HepG2 (cell line): ENCODE data around the gene ELK1.

Experiments used
- CTCF ChIP-seq: sonication (generic); formaldehyde crosslinking; IDR thresholded peaks from 2 replicates; pipeline ENCODE4 v1.5.0; 2020; ENCODE audit warnings: mild to moderate bottlenecking, missing genetic modification reagents, moderate library complexity
- EZH2 ChIP-seq: conservative IDR thresholded peaks from 2 replicates; pipeline ENCODE4 v1.6.1; 2012; ENCODE audit warnings: mild to moderate bottlenecking, low read depth, low read length, moderate library complexity
- GABPB1 ChIP-seq: IDR thresholded peaks from 2 replicates; pipeline ENCODE4 v1.6.1; 2016; ENCODE audit warnings: mild to moderate bottlenecking, missing genetic modification reagents, moderate library complexity, missing compliant biosample characterization
- MZF1 ChIP-seq: sonication (generic); formaldehyde crosslinking; IDR thresholded peaks from 2 replicates; pipeline ENCODE4 v1.8.1; 2023; ENCODE audit warnings: mild to moderate bottlenecking, missing genetic modification reagents, borderline replicate concordance
- POLR2A ChIP-seq, 2 experiments: IDR thresholded peaks; 2 replicates each; pipeline ENCODE4 v1.6.1; 2011; ENCODE audit warnings: low read depth in 2 of 2, low read length in 2 of 2, mild to moderate bottlenecking in 1 of 2, moderate library complexity in 1 of 2; ENCODE audit not compliant: insufficient read depth in 1 of 2
- SMC3 ChIP-seq: IDR thresholded peaks from 2 replicates; pipeline ENCODE4 v1.6.1; 2011; ENCODE audit warnings: low read length, improper control_type of control experiment
- TAF1 ChIP-seq: sonication (generic); formaldehyde crosslinking; IDR thresholded peaks from 2 replicates; pipeline ENCODE4 v1.4.0; 2020; ENCODE audit warnings: missing genetic modification reagents
- ZNF121 ChIP-seq: sonication (generic); formaldehyde crosslinking; IDR thresholded peaks from 2 replicates; pipeline ENCODE4 v1.5.0; 2020; ENCODE audit warnings: mild to moderate bottlenecking, missing genetic modification reagents

GRCh38 chrX:47645530-47645929, 4.8 kb downstream of the ELK1 start:
- TF ChIP-seq EZH2 (no peak), GABPB1 (CRISPR knock-in tag) (no peak), ZNF121 (CRISPR knock-in tag) (no peak), POLR2A (IDR thresholded peaks at IDR 0.05; ENCODE audit: insufficient read depth in 1 of 2, low read depth in 2 of 2, low read length in 2 of 2) (no peak), SMC3 (no peak), MZF1 (CRISPR knock-in tag) (no peak), CTCF (CRISPR knock-in tag) (no peak), TAF1 (CRISPR knock-in tag) (no peak)
